A673 (cell line): Measurements from ENCODE around the gene MRPS10. TPM values are rescaled to one million over a fixed set of nuclear protein-coding genes. Genes with fewer than 3 reads are reported as not detected.

ENCODE experiments used
- BruUV-seq: library from RNA; stranded (reverse); fragments of 400-500 nt; replicated peaks from 2 replicates; lab custom pipeline; 2021; lab: Mats Ljungman, UMichigan
- CTCF ChIA-PET: fragments of 300-600 bp; sonication (Branson Sonifier 250); formaldehyde crosslinking; loops from one replicate; lab custom pipeline; 2022; ENCODE audit warnings: antibody characterized with exemption; lab: Charles Lee
- POLR2A ChIA-PET: fragments of 300-600 bp; sonication (Branson Sonifier 250); formaldehyde crosslinking; loops from one replicate; lab custom pipeline; 2022; ENCODE audit warnings: antibody characterized with exemption; ENCODE audit not compliant: low non-redundant PET; lab: Charles Lee
- DNase-seq: peaks from one replicate; pipeline ENCODE4 v3.0.0-alpha.2; 2015; ENCODE audit warnings: low spot score
- H3K27ac ChIP-seq: fragments of 200-600 bp; sonication (generic); 2 replicates; pipeline ENCODE4 v1.5.1; 2016; ENCODE audit warnings: mixed run types, low read depth, mild to moderate bottlenecking, mixed read lengths, antibody characterized with exemption, low read length; ENCODE audit not compliant: poor library complexity, severe bottlenecking
- H3K27me3 ChIP-seq: fragments of 200-600 bp; sonication (generic); replicated peaks from 2 replicates; pipeline ENCODE4 v1.6.1; 2017; ENCODE audit warnings: mixed run types, low read depth, mild to moderate bottlenecking, mixed read lengths, antibody characterized with exemption, low read length; ENCODE audit not compliant: insufficient read depth, poor library complexity
- H3K36me3 ChIP-seq: fragments of 200-600 bp; sonication (generic); 2 replicates; pipeline ENCODE4 v1.6.1; 2016; ENCODE audit warnings: mixed run types, mild to moderate bottlenecking, mixed read lengths, antibody characterized with exemption, low read length; ENCODE audit not compliant: insufficient read depth, poor library complexity, severe bottlenecking
- H3K4me1 ChIP-seq: fragments of 200-600 bp; sonication (generic); 2 replicates; pipeline ENCODE4 v1.6.1; 2017; ENCODE audit warnings: mixed run types, mild to moderate bottlenecking, mixed read lengths, antibody characterized with exemption, low read length; ENCODE audit not compliant: insufficient read depth, poor library complexity, severe bottlenecking
- H3K4me3 ChIP-seq: fragments of 200-600 bp; sonication (generic); 2 replicates; pipeline ENCODE4 v1.5.1; 2016; ENCODE audit warnings: low read depth, mixed run types, mild to moderate bottlenecking, mixed read lengths, low read length; ENCODE audit not compliant: poor library complexity, severe bottlenecking
- H3K9me3 ChIP-seq: fragments of 200-600 bp; sonication (generic); 2 replicates; pipeline ENCODE4 v1.6.1; 2016; ENCODE audit warnings: mixed run types, low read depth, mild to moderate bottlenecking, mixed read lengths, antibody characterized with exemption, low read length; ENCODE audit not compliant: poor library complexity, severe bottlenecking
- CTCF ChIP-seq: fragments of 300-800, 200-600 bp; sonication (generic); conservative IDR thresholded peaks from 2 replicates; pipeline ENCODE4 v1.5.1; 2017; ENCODE audit warnings: low read depth, mild to moderate bottlenecking, antibody characterized with exemption, low read length, moderate library complexity, mixed read lengths
- EZH2 ChIP-seq: fragments of 200-600 bp; sonication (generic); IDR thresholded peaks from 2 replicates; pipeline ENCODE4 v1.6.1; 2017; ENCODE audit warnings: borderline replicate concordance, low read depth, mild to moderate bottlenecking, mixed read lengths, antibody characterized with exemption, low read length; ENCODE audit not compliant: poor library complexity, severe bottlenecking
- intact Hi-C: fragments of 100-400 bp; cut with micrococcal nuclease; formaldehyde crosslinking; loops from one replicate; pipeline ENCODE4 v1.10.0; 2022; ENCODE audit not compliant: unreplicated experiment
- total RNA-seq: library from RNA; stranded (reverse); gene quantifications from 2 replicates; pipeline ENCODE4 v1.2.3, GENCODE V29; 2021

The MRPS10 gene
- total RNA-seq, 1 experiment from 2014 or later = 52.0 TPM

- DNase-seq = no peak
- POLR2A ChIA-PET = no interaction called here
- no peak overlapping the region for H3K27ac ChIP-seq
- CTCF ChIA-PET = no interaction called here
- no peak overlapping the region for H3K4me3 ChIP-seq
- H3K9me3 ChIP-seq = no peaks in the 10 kb centered on the region
- no peaks in the 10 kb centered on the region for H3K36me3 ChIP-seq
- peaks cover under 1% of the 10 kb centered on the region for H3K4me1 ChIP-seq
- no peaks in the 10 kb centered on the region for H3K27me3 ChIP-seq
- BruUV-seq = no TSS peak
- TF ChIP-seq EZH2 = no peak
- no peak for TF ChIP-seq CTCF
- intact Hi-C loops = no loop called here
Observed at GRCh38 chr6:42254505-42254904, 36.8 kb upstream of the MRPS10 start.

GRCh38 chr6:42251911-42252637, 34.4 kb upstream of the MRPS10 start:
- Histone ChIP-seq H3K9me3 (no peaks in the 10 kb centered on the region), H3K27me3 (no peaks in the 10 kb centered on the region), H3K4me3 (no peak overlapping the region), H3K27ac (no peak overlapping the region), H3K4me1 (no peaks in the 10 kb centered on the region), H3K36me3 (peaks cover 3% of the 10 kb centered on the region)
- no TSS peak for BruUV-seq
- POLR2A ChIA-PET = no interaction called here
- CTCF ChIA-PET = no interaction called here
- no peak for DNase-seq
- intact Hi-C loops = no loop called here
- TF ChIP-seq EZH2 = no peak
- TF ChIP-seq CTCF = no peak

- Histone ChIP-seq H3K9me3 (no peaks in the 10 kb centered on the region), H3K4me3 (no peak overlapping the region), H3K4me1 (no peaks in the 10 kb centered on the region), H3K27ac (no peak overlapping the region), H3K27me3 (no peaks in the 10 kb centered on the region), H3K36me3 (peaks cover 3% of the 10 kb centered on the region)
- POLR2A ChIA-PET = no interaction called here
- no peak for DNase-seq
- CTCF ChIA-PET = no interaction called here
- BruUV-seq = no TSS peak
- intact Hi-C loops = no loop called here
- no peak for TF ChIP-seq CTCF
- TF ChIP-seq EZH2 = no peak
Observed at GRCh38 chr6:42251500-42251899, 33.8 kb upstream of the MRPS10 start.
